Measurements from ENCODE around the gene PCDHGA5.
"Not testable (repeated sequence)": the region's sequence is repeated elsewhere in the genome, so short reads cannot be mapped to it uniquely, and the experiment has no call there.

The PCDHGA5 gene

GRCh38 chr5:141388661-141389060 lies 24.7 kb downstream of the PCDHGA5 start:
- Histone ChIP-seq H3K4me1 (ENCODE audit: control insufficient read depth in 1 of 2, insufficient read depth in 1 of 2, low read depth in 1 of 2, low read length in 1 of 2) (no peaks in the 10 kb centered on the region), H3K4me3 (ENCODE audit: low read depth in 1 of 2, low read length in 1 of 2) (no peak overlapping the region), H3K27ac (no peak overlapping the region), H3K27me3 (peaks cover 98% of the 10 kb centered on the region), H3K36me3 (no peaks in the 10 kb centered on the region), H3K9me3 (peaks cover 21% of the 10 kb centered on the region)
- TF ChIP-seq CTCF (IDR thresholded peaks at IDR 0.05), result no peak

DNA sequence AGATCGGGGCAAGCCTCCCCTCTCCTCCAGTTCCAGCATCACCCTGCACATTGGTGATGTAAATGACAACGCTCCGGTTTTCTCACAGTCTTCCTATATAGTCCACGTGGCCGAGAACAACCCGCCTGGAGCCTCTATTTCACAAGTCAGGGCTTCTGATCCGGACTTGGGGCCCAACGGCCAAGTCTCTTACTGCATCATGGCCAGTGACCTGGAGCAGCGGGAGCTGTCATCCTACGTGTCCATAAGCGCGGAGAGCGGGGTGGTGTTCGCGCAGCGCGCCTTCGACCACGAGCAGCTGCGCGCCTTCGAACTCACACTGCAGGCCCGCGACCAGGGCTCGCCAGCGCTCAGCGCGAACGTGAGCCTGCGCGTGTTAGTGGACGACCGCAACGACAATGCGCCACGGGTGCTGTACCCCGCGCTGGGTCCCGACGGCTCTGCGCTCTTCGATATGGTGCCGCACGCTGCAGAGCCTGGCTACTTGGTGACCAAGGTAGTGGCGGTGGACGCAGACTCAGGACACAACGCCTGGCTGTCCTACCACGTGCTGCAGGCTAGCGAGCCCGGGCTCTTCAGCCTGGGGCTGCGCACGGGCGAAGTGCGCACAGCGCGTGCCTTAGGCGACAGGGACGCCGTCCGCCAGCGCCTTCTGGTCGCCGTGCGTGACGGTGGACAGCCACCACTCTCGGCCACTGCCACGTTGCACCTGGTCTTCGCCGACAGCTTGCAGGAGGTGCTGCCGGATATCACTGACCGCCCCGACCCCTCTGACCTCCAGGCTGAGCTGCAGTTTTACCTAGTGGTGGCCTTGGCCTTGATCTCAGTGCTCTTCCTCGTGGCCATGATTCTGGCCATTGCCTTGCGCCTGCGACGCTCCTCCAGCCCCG lies 25.4 kb downstream of the PCDHGA5 start:
- H3K27ac ChIP-seq, result no peak overlapping the region
- TF ChIP-seq CTCF (IDR thresholded peaks at IDR 0.05), result no peak
- peaks cover 98% of the 10 kb centered on the region for H3K27me3 ChIP-seq
- no peaks in the 10 kb centered on the region for H3K4me1 ChIP-seq (ENCODE audit: control insufficient read depth in 1 of 2, insufficient read depth in 1 of 2, low read depth in 1 of 2, low read length in 1 of 2)
- H3K9me3 ChIP-seq, result peaks cover 26% of the 10 kb centered on the region
- no peak overlapping the region for H3K4me3 ChIP-seq (ENCODE audit: low read depth in 1 of 2, low read length in 1 of 2)
- H3K36me3 ChIP-seq, result no peaks in the 10 kb centered on the region

DNA sequence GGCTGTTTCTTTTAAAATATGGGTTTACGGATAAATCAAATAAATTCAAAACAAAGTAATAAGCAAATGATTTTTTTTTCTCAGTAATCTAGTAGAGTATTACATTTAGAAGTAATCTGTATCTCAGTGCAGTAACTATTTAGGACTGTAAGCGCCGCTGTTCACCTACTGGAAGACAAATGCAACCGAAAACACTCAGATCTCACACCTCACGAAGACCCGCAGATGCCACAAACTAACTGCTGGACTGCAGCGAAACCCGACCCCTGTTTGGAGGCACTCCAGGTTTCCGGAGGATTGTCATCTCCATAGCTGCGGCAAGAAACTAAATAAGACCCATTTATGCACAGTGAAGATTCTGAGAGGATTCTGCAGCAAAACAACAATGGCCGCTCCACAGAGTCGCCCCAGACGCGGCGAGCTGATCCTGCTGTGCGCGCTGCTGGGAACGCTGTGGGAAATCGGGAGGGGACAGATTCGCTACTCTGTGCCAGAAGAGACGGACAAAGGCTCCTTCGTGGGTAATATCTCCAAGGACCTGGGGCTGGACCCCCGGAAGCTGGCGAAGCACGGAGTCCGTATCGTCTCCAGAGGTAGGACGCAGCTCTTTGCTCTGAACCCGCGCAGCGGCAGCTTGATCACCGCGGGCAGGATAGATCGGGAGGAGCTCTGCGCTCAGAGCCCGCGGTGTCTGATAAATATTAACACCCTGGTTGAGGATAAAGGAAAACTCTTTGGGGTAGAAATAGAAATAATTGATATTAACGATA lies 28.7 kb downstream of the PCDHGA5 start, which contains the start of gene PCDHGA8:
Gene PCDHGA8, plus strand, starts transcription at position 205 of the 770 bp plus-strand sequence. Its CDS starts 181 bp downstream, at position 386.
- no peak within 1 kb of the TSS for H3K4me3 ChIP-seq (ENCODE audit: low read depth in 1 of 2, low read length in 1 of 2)

DNA sequence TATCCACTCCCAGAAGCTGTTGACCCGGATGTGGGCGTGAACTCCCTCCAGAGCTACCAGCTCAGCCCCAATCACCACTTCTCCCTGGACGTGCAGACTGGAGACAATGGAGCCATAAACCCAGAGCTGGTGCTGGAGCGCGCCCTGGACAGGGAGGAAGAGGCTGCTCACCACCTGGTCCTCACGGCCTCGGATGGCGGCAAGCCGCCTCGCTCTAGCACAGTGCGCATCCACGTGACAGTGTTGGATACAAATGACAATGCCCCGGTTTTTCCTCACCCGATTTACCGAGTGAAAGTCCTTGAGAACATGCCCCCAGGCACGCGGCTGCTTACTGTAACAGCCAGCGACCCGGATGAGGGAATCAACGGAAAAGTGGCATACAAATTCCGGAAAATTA lies 29.3 kb downstream of the PCDHGA5 start:
- H3K27ac ChIP-seq, result no peak overlapping the region
- peaks cover 98% of the 10 kb centered on the region for H3K27me3 ChIP-seq
- peaks cover 26% of the 10 kb centered on the region for H3K9me3 ChIP-seq
- no peak for TF ChIP-seq CTCF (IDR thresholded peaks at IDR 0.05)
- no peaks in the 10 kb centered on the region for H3K4me1 ChIP-seq (ENCODE audit: control insufficient read depth in 1 of 2, insufficient read depth in 1 of 2, low read depth in 1 of 2, low read length in 1 of 2)
- no peak overlapping the region for H3K4me3 ChIP-seq (ENCODE audit: low read depth in 1 of 2, low read length in 1 of 2)
- no peaks in the 10 kb centered on the region for H3K36me3 ChIP-seq

More for the DNA sequence above, 28.7 kb downstream of the PCDHGA5 start, which contains the start of gene PCDHGA8:
- Histone ChIP-seq H3K4me1 (ENCODE audit: control insufficient read depth in 1 of 2, insufficient read depth in 1 of 2, low read depth in 1 of 2, low read length in 1 of 2) (no peaks in the 10 kb centered on the region), H3K27ac (no peak within 1 kb of the TSS), H3K27me3 (peaks cover 98% of the 10 kb centered on the region), H3K9me3 (peaks cover 26% of the 10 kb centered on the region), H3K36me3 (no peaks in the 10 kb centered on the region)
- no peak for TF ChIP-seq CTCF (IDR thresholded peaks at IDR 0.05)

DNA sequence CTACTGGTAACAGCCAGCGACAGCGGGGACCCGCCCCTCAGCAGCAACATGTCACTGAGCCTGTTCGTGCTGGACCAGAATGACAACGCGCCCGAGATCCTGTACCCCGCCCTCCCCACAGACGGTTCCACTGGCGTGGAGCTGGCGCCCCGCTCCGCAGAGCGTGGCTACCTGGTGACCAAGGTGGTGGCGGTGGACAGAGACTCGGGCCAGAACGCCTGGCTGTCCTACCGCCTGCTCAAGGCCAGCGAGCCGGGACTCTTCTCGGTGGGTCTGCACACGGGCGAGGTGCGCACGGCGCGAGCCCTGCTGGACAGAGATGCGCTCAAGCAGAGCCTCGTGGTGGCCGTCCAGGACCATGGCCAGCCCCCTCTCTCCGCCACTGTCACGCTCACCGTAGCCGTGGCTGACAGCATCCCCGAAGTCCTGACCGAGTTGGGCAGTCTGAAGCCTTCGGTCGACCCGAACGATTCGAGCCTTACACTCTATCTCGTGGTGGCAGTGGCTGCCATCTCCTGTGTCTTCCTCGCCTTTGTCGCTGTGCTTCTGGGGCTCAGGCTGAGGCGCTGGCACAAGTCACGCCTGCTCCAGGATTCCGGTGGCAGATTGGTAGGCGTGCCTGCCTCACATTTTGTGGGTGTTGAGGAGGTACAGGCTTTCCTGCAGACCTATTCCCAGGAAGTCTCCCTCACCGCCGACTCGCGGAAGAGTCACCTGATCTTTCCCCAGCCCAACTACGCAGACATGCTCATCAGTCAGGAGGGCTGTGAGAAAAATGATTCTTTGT lies 30.6 kb downstream of the PCDHGA5 start:
- Histone ChIP-seq H3K27me3 (peaks cover 98% of the 10 kb centered on the region), H3K9me3 (peaks cover 26% of the 10 kb centered on the region)
- H3K36me3 ChIP-seq; H3K4me1 ChIP-seq (ENCODE audit: control insufficient read depth in 1 of 2, insufficient read depth in 1 of 2, low read depth in 1 of 2, low read length in 1 of 2); H3K27ac ChIP-seq; H3K4me3 ChIP-seq (ENCODE audit: low read depth in 1 of 2, low read length in 1 of 2): not testable (repeated sequence)

DNA sequence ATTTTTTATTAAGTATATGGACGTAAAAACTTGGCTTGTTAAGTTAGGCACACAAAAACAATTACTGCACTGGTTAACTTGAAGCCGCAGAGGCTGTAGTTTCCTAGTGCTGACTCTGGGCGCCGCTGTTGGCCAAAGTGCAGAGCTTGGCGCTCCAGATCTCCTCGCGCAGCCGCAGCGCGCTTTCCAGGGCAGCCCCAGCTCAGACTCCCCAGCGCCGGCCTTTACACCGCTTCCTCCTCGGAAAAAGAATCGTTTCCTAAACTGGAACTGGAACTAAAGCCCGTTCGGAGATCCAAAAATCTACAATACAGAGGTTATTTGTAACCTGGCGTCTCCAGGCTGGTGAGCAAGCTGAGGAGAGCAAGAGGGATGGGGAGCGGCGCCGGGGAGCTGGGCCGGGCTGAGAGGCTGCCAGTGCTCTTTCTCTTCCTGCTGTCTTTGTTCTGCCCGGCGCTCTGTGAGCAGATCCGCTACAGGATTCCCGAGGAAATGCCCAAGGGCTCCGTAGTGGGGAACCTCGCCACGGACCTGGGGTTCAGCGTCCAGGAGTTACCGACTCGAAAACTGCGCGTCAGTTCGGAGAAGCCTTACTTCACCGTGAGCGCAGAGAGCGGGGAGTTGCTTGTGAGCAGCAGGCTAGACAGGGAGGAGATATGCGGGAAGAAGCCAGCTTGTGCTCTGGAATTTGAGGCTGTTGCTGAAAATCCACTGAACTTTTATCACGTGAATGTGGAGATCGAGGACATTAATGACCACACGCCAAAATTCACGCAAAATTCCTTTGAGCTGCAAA lies 34.0 kb downstream of the PCDHGA5 start, which contains the start of gene PCDHGB5:
Gene PCDHGB5, plus strand, starts transcription at position 192 of the 796 bp plus-strand sequence. Its CDS starts 181 bp downstream, at position 373.
- not testable (repeated sequence) for H3K36me3 ChIP-seq; H3K4me3 ChIP-seq (ENCODE audit: low read depth in 1 of 2, low read length in 1 of 2); H3K27ac ChIP-seq; H3K4me1 ChIP-seq (ENCODE audit: control insufficient read depth in 1 of 2, insufficient read depth in 1 of 2, low read depth in 1 of 2, low read length in 1 of 2)
- Histone ChIP-seq H3K9me3 (peaks cover 24% of the 10 kb centered on the region), H3K27me3 (peaks cover 98% of the 10 kb centered on the region)

Measured in neutrophil (primary cell).